GM12801 (cell line): Measurements from ENCODE around the gene SPDEF.

ENCODE experiments used
- CTCF ChIP-seq: IDR thresholded peaks from one replicate; pipeline ENCODE4 v1.5.1; 2011; ENCODE audit warnings: control low read depth; ENCODE audit not compliant: insufficient read length; ENCODE audit errors: extremely low read depth

SPDEF gene

GRCh38 chr6:34527751-34528670 lies 28.1 kb downstream of the SPDEF start:
- no peak for TF ChIP-seq CTCF

GRCh38 chr6:34526992-34527728 lies 29.0 kb downstream of the SPDEF start:
- no peak for TF ChIP-seq CTCF

- TF ChIP-seq CTCF: no peak
Measured at GRCh38 chr6:34526241-34526972, 29.7 kb downstream of the SPDEF start.

- TF ChIP-seq CTCF: no peak
Measured at GRCh38 chr6:34525431-34526175, 30.5 kb downstream of the SPDEF start.

GRCh38 chr6:34524971-34525370 lies 31.2 kb downstream of the SPDEF start:
- TF ChIP-seq CTCF: no peak

GRCh38 chr6:34524499-34524898 lies 31.6 kb downstream of the SPDEF start:
- TF ChIP-seq CTCF: no peak
